Measurements from ENCODE around the gene ZFAND3. TPM values are rescaled to one million over a fixed set of nuclear protein-coding genes. Genes with fewer than 3 reads are reported as not detected.

The ZFAND3 gene
- total and polyA plus RNA-seq, 7 donors, result 48.5 to 166 (median 141) TPM

- Histone ChIP-seq H3K27me3 (ENCODE audit: insufficient read depth in 3 of 3, low read length in 2 of 3) (no peaks in the 10 kb centered on the region), H3K36me3 (ENCODE audit: insufficient read depth in 1 of 2, low read depth in 1 of 2) (no peaks in the 10 kb centered on the region), H3K9me3 (no peaks in the 10 kb centered on the region), H3K4me3 (no peak overlapping the region), H3K27ac (no peak overlapping the region), H3K4me1 (peaks cover 49% of the 10 kb centered on the region)
- ATAC-seq (no peak), DNase-seq (no peak)
- intact Hi-C loops (cut with DNase I), result no loop called here
- WGBS, 3 donors, result 90 to 94% (median 91%) methylated on average over 5 of the region's 5 CpGs
- no peak for TF ChIP-seq CTCF (IDR thresholded peaks at IDR 0.05)
Measured at GRCh38 chr6:37865504-37865903, 46.0 kb downstream of the ZFAND3 start.

GRCh38 chr6:37866590-37867507, 47.3 kb downstream of the ZFAND3 start:
- DNase-seq (no peak), ATAC-seq (no peak)
- Histone ChIP-seq H3K36me3 (ENCODE audit: insufficient read depth in 1 of 2, low read depth in 1 of 2) (no peaks in the 10 kb centered on the region), H3K4me3 (no peak overlapping the region), H3K9me3 (peaks cover 4% of the 10 kb centered on the region), H3K4me1 (peaks cover 57% of the 10 kb centered on the region), H3K27ac (no peak overlapping the region), H3K27me3 (ENCODE audit: insufficient read depth in 3 of 3, low read length in 2 of 3) (no peaks in the 10 kb centered on the region)
- intact Hi-C loops (cut with DNase I), result no loop called here
- no peak for TF ChIP-seq CTCF (IDR thresholded peaks at IDR 0.05)
- WGBS, 3 donors, result 69 to 83% (median 74%) methylated on average over 6 of the region's 6 CpGs

- no peak for DNase-seq
- no peak overlapping the region for H3K27ac ChIP-seq
- intact Hi-C loops (cut with DNase I), result no loop called here
- no peaks in the 10 kb centered on the region for H3K27me3 ChIP-seq (ENCODE audit: insufficient read depth in 3 of 3, low read length in 2 of 3)
- WGBS, 3 donors, result 63 to 73% (median 72%) methylated on average over 1 of the region's 1 CpG
- TF ChIP-seq CTCF (IDR thresholded peaks at IDR 0.05), result no peak
- H3K36me3 ChIP-seq (ENCODE audit: insufficient read depth in 1 of 2, low read depth in 1 of 2), result no peaks in the 10 kb centered on the region
- H3K9me3 ChIP-seq, result peaks cover 4% of the 10 kb centered on the region
- H3K4me3 ChIP-seq, result no peak overlapping the region
- ATAC-seq, result peak in 1 of 4 donors; percentile 14
- H3K4me1 ChIP-seq, result peaks cover 49% of the 10 kb centered on the region
Measured at GRCh38 chr6:37867756-37868446, 48.4 kb downstream of the ZFAND3 start.

- TF ChIP-seq CTCF (IDR thresholded peaks at IDR 0.05), result no peak
- ATAC-seq, result peak in 3 of 4 donors; percentile 22 to 45 (median 45)
- no peak for DNase-seq
- Histone ChIP-seq H3K27ac (no peak overlapping the region), H3K4me3 (no peak overlapping the region), H3K36me3 (ENCODE audit: insufficient read depth in 1 of 2, low read depth in 1 of 2) (no peaks in the 10 kb centered on the region), H3K27me3 (ENCODE audit: insufficient read depth in 3 of 3, low read length in 2 of 3) (no peaks in the 10 kb centered on the region), H3K4me1 (peaks cover 45% of the 10 kb centered on the region), H3K9me3 (peaks cover 4% of the 10 kb centered on the region)
- WGBS, 3 donors, result 63 to 71% (median 68%) methylated on average over 4 of the region's 4 CpGs
- intact Hi-C loops (cut with DNase I), result no loop called here
Measured at GRCh38 chr6:37868447-37868825, 48.9 kb downstream of the ZFAND3 start.
